Measurements from ENCODE around the gene GBA2.
A peak's percentile ranks its signal among the peaks of the same experiment; 100 is the strongest.

The GBA2 gene

DNA sequence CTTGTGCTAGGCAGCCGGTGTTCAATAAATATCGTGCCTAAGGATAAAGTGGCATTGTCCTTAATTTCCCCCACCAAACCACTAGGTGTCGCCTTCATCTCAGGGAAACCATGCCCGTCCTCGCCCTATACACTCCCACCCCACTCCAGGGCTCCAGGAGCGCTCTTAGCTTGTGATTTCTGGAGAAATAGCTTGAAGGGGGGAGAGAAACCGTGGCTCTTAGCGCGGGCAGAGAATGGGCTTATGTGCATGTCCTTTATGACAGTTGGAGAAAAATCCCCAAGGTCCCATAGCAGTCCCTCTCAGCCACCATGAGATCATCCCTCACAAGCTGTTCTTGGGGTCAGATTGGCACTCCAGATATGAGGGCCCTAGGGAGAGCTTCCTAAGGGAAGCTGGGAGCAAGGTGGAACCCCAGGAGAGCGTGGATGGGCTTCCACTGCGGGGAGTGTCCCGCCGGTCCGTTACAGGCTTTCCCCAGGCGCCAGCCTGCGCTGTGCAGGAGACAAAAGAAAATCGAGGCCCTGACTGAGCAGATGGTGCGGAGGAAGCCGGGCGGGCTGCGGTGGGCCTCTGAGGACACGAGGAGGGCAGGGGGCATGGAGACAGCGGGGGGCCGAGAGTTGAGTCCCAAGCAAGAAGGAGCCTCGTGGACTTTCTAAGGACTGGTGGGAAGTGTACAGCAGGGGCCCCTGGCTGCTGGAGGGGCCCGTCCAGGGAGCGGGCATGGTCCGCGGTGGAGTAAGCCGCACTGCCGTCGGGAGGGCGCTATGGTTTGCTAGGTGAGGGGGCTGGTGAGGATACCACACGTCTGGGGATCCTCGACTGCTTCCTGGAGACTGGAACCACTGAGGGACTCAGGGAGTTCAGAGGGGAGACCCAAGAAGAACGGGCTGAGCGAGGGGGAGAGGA lies 41.6 kb upstream of the GBA2 start:
- Histone ChIP-seq H3K27me3 (ENCODE audit: control insufficient read depth in 3 of 3, insufficient read depth in 3 of 3, low read depth in 1 of 3, low read length in 3 of 3) (peaks cover 0 to 14% (median 0%) of the 10 kb centered on the region in 3 experiments), H3K14ac (ENCODE audit: low read length) (no peak overlapping the region), H3K9me3 (replicated peaks in 1 of 2; ENCODE audit: control insufficient read depth in 2 of 2, insufficient read depth in 1 of 2, low read depth in 1 of 2, low read length in 2 of 2) (no peaks in the 10 kb centered on the region), H3K9ac (ENCODE audit: low read depth, low read length, poor library complexity) (peak overlapping the region; percentile 51), H2AK5ac (ENCODE audit: low read depth, low read length) (peak overlapping the region; percentile 64), H2BK120ac (ENCODE audit: low read depth, low read length) (no peak overlapping the region), H3K4me2 (ENCODE audit: insufficient read depth, low read length, poor library complexity, severe bottlenecking) (no peak overlapping the region), H3K23ac (ENCODE audit: low read depth, low read length, poor library complexity) (no peak overlapping the region), H3K36me3 (replicated peaks in 1 of 2; ENCODE audit: control insufficient read depth in 2 of 2, insufficient read depth in 2 of 2, low read length in 2 of 2) (peaks cover 0 to 4% of the 10 kb centered on the region in 2 donors), H4K8ac (ENCODE audit: low read depth, low read length) (no peak overlapping the region), H2BK12ac (ENCODE audit: low read length) (no peak overlapping the region), H3K4ac (ENCODE audit: low read length) (no peak overlapping the region), H2BK15ac (ENCODE audit: low read length) (peak overlapping the region; percentile 93), H3K4me1 (ENCODE audit: control insufficient read depth in 2 of 2, insufficient read depth in 1 of 2, low read depth in 1 of 2, low read length in 2 of 2) (peaks cover 6 to 7% of the 10 kb centered on the region in 2 donors), H3K79me1 (ENCODE audit: low read depth, low read length) (peaks cover 2% of the 10 kb centered on the region), H2AFZ (ENCODE audit: low read length) (peak overlapping the region; percentile 89), H4K91ac (ENCODE audit: low read depth, low read length, poor library complexity) (no peak overlapping the region), H3K18ac (ENCODE audit: low read length) (peak overlapping the region; percentile 90), H3K4me3 (ENCODE audit: low read length in 2 of 2) (no peak overlapping the region), H3K27ac (replicated peaks; ENCODE audit: low read length) (no peak overlapping the region), H2BK5ac (ENCODE audit: low read length) (no peak overlapping the region)
- peak; percentile 71 for DNase-seq (ENCODE audit: low spot score)
- no CpG with 5 or more reads among the region's 37 CpGs for WGBS, 2 donors (ENCODE audit: extremely low coverage in 2 of 2, insufficient read length in 2 of 2, insufficient replicate concordance in 1 of 2)

- Histone ChIP-seq H2BK15ac (ENCODE audit: low read length) (no peak overlapping the region), H2BK120ac (ENCODE audit: low read depth, low read length) (no peak overlapping the region), H3K79me1 (ENCODE audit: low read depth, low read length) (peaks cover 2% of the 10 kb centered on the region), H3K4ac (ENCODE audit: low read length) (no peak overlapping the region), H3K36me3 (replicated peaks in 1 of 2; ENCODE audit: control insufficient read depth in 2 of 2, insufficient read depth in 2 of 2, low read length in 2 of 2) (peaks cover 0 to 7% of the 10 kb centered on the region in 2 donors), H4K91ac (ENCODE audit: low read depth, low read length, poor library complexity) (no peak overlapping the region), H2BK12ac (ENCODE audit: low read length) (no peak overlapping the region), H3K4me2 (ENCODE audit: insufficient read depth, low read length, poor library complexity, severe bottlenecking) (no peak overlapping the region), H3K14ac (ENCODE audit: low read length) (no peak overlapping the region), H4K8ac (ENCODE audit: low read depth, low read length) (no peak overlapping the region), H2BK5ac (ENCODE audit: low read length) (no peak overlapping the region), H3K27me3 (ENCODE audit: control insufficient read depth in 3 of 3, insufficient read depth in 3 of 3, low read depth in 1 of 3, low read length in 3 of 3) (peaks cover 0 to 12% (median 0%) of the 10 kb centered on the region in 3 experiments), H3K4me3 (ENCODE audit: low read length in 2 of 2) (no peak overlapping the region), H3K9ac (ENCODE audit: low read depth, low read length, poor library complexity) (no peak overlapping the region), H3K27ac (replicated peaks; ENCODE audit: low read length) (no peak overlapping the region), H2AFZ (ENCODE audit: low read length) (peak overlapping the region; percentile 89), H3K4me1 (ENCODE audit: control insufficient read depth in 2 of 2, insufficient read depth in 1 of 2, low read depth in 1 of 2, low read length in 2 of 2) (peaks cover 6 to 7% of the 10 kb centered on the region in 2 donors), H3K18ac (ENCODE audit: low read length) (no peak overlapping the region), H2AK5ac (ENCODE audit: low read depth, low read length) (no peak overlapping the region), H3K9me3 (replicated peaks in 1 of 2; ENCODE audit: control insufficient read depth in 2 of 2, insufficient read depth in 1 of 2, low read depth in 1 of 2, low read length in 2 of 2) (no peaks in the 10 kb centered on the region), H3K23ac (ENCODE audit: low read depth, low read length, poor library complexity) (no peak overlapping the region)
- no CpG with 5 or more reads among the region's 4 CpGs for WGBS, 2 donors (ENCODE audit: extremely low coverage in 2 of 2, insufficient read length in 2 of 2, insufficient replicate concordance in 1 of 2)
- DNase-seq (ENCODE audit: low spot score) = no peak
Observed at GRCh38 chr9:35790025-35790384, 41.0 kb upstream of the GBA2 start.

DNA sequence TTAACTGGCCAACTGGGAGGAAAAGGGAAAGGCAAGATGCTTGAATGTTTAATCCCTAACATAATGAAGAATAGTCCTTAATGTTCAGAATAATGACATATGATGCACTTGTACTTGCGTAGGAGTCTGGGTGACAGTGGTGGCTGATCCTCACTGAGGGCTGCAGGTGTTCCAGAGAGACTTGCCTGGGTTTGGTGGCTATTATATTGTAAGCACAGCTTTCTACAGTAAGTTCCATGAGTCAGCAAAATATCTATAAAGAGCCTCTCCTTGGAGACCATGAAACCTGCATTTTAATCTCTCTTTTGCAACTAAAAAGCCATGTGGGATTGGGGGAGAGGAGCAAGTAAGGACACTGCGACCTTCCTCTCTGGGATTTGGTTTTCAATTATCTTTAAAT lies 40.5 kb upstream of the GBA2 start:
- peaks cover 0 to 12% (median 0%) of the 10 kb centered on the region in 3 experiments for H3K27me3 ChIP-seq (ENCODE audit: control insufficient read depth in 3 of 3, insufficient read depth in 3 of 3, low read depth in 1 of 3, low read length in 3 of 3)
- peaks cover 0 to 7% of the 10 kb centered on the region in 2 donors for H3K36me3 ChIP-seq (replicated peaks in 1 of 2; ENCODE audit: control insufficient read depth in 2 of 2, insufficient read depth in 2 of 2, low read length in 2 of 2)
- no peak overlapping the region for H2BK15ac ChIP-seq (ENCODE audit: low read length)
- H2AK5ac ChIP-seq (ENCODE audit: low read depth, low read length) = no peak overlapping the region
- H3K14ac ChIP-seq (ENCODE audit: low read length) = no peak overlapping the region
- no peak overlapping the region for H3K4me3 ChIP-seq (ENCODE audit: low read length in 2 of 2)
- peaks cover 2% of the 10 kb centered on the region for H3K79me1 ChIP-seq (ENCODE audit: low read depth, low read length)
- H3K4ac ChIP-seq (ENCODE audit: low read length) = no peak overlapping the region
- H3K27ac ChIP-seq (replicated peaks; ENCODE audit: low read length) = no peak overlapping the region
- no peak overlapping the region for H3K4me2 ChIP-seq (ENCODE audit: insufficient read depth, low read length, poor library complexity, severe bottlenecking)
- H3K4me1 ChIP-seq (ENCODE audit: control insufficient read depth in 2 of 2, insufficient read depth in 1 of 2, low read depth in 1 of 2, low read length in 2 of 2) = peaks cover 6 to 7% of the 10 kb centered on the region in 2 donors
- H3K18ac ChIP-seq (ENCODE audit: low read length) = no peak overlapping the region
- H3K9me3 ChIP-seq (replicated peaks in 1 of 2; ENCODE audit: control insufficient read depth in 2 of 2, insufficient read depth in 1 of 2, low read depth in 1 of 2, low read length in 2 of 2) = no peaks in the 10 kb centered on the region
- no peak for DNase-seq (ENCODE audit: low spot score)
- no peak overlapping the region for H2BK120ac ChIP-seq (ENCODE audit: low read depth, low read length)
- H2BK12ac ChIP-seq (ENCODE audit: low read length) = no peak overlapping the region
- H3K23ac ChIP-seq (ENCODE audit: low read depth, low read length, poor library complexity) = no peak overlapping the region
- no CpG with 5 or more reads among the region's 2 CpGs for WGBS, 2 donors (ENCODE audit: extremely low coverage in 2 of 2, insufficient read length in 2 of 2, insufficient replicate concordance in 1 of 2)
- no peak overlapping the region for H2AFZ ChIP-seq (ENCODE audit: low read length)
- no peak overlapping the region for H3K9ac ChIP-seq (ENCODE audit: low read depth, low read length, poor library complexity)
- no peak overlapping the region for H2BK5ac ChIP-seq (ENCODE audit: low read length)
- no peak overlapping the region for H4K8ac ChIP-seq (ENCODE audit: low read depth, low read length)
- no peak overlapping the region for H4K91ac ChIP-seq (ENCODE audit: low read depth, low read length, poor library complexity)

DNA sequence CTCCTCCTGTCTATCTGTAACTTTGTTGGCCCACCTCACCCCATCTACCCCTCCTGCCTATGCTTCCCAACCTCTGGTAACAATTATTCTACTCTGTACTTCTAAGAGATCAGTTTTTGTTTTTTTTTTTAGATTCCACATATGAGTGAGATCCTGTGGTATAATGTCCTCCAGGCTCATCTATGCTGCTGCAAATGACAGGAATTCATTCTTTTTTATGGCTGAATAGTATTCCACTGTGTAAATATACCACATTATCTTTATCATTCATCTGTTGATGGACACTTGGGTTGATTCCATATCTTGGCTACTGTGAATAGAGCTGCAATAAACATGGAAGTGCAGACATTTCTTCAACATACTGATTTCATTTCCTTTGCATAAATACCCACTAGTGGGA lies 34.4 kb upstream of the GBA2 start:
- H3K4ac ChIP-seq (ENCODE audit: low read length) = no peak overlapping the region
- no peak overlapping the region for H3K4me3 ChIP-seq (ENCODE audit: low read length in 2 of 2)
- H4K91ac ChIP-seq (ENCODE audit: low read depth, low read length, poor library complexity) = no peak overlapping the region
- no peak overlapping the region for H3K14ac ChIP-seq (ENCODE audit: low read length)
- H2AFZ ChIP-seq (ENCODE audit: low read length) = no peak overlapping the region
- no peak overlapping the region for H3K27ac ChIP-seq (replicated peaks; ENCODE audit: low read length)
- no peak overlapping the region for H2BK5ac ChIP-seq (ENCODE audit: low read length)
- H4K8ac ChIP-seq (ENCODE audit: low read depth, low read length) = no peak overlapping the region
- no peak overlapping the region for H3K4me2 ChIP-seq (ENCODE audit: insufficient read depth, low read length, poor library complexity, severe bottlenecking)
- no peak for DNase-seq (ENCODE audit: low spot score)
- H3K9ac ChIP-seq (ENCODE audit: low read depth, low read length, poor library complexity) = no peak overlapping the region
- H3K4me1 ChIP-seq (ENCODE audit: control insufficient read depth in 2 of 2, insufficient read depth in 1 of 2, low read depth in 1 of 2, low read length in 2 of 2) = peaks cover 0 to under 1% of the 10 kb centered on the region in 2 donors
- H3K9me3 ChIP-seq (replicated peaks in 1 of 2; ENCODE audit: control insufficient read depth in 2 of 2, insufficient read depth in 1 of 2, low read depth in 1 of 2, low read length in 2 of 2) = no peaks in the 10 kb centered on the region
- H2BK15ac ChIP-seq (ENCODE audit: low read length) = no peak overlapping the region
- peaks cover 0 to 2% of the 10 kb centered on the region in 2 donors for H3K36me3 ChIP-seq (replicated peaks in 1 of 2; ENCODE audit: control insufficient read depth in 2 of 2, insufficient read depth in 2 of 2, low read length in 2 of 2)
- no peak overlapping the region for H3K23ac ChIP-seq (ENCODE audit: low read depth, low read length, poor library complexity)
- H3K18ac ChIP-seq (ENCODE audit: low read length) = no peak overlapping the region
- no peak overlapping the region for H2BK120ac ChIP-seq (ENCODE audit: low read depth, low read length)
- H2AK5ac ChIP-seq (ENCODE audit: low read depth, low read length) = no peak overlapping the region
- no peak overlapping the region for H2BK12ac ChIP-seq (ENCODE audit: low read length)
- no peaks in the 10 kb centered on the region for H3K79me1 ChIP-seq (ENCODE audit: low read depth, low read length)
- no peaks in the 10 kb centered on the region for H3K27me3 ChIP-seq (ENCODE audit: control insufficient read depth in 3 of 3, insufficient read depth in 3 of 3, low read depth in 1 of 3, low read length in 3 of 3)

All from neuronal stem cell (in vitro differentiated cells).